CD4-positive, alpha-beta memory T cell (primary cell): Measurements from ENCODE around the gene C1orf146. TPM values are rescaled to one million over a fixed set of nuclear protein-coding genes. Genes with fewer than 3 reads are reported as not detected.
A peak's percentile ranks its signal among the peaks of the same experiment; 100 is the strongest.

ENCODE experiments used
- CTCF ChIA-PET: fragments of 350-600 bp; sonication (Branson Sonifier 250); formaldehyde crosslinking; loops from one replicate; lab custom pipeline; 2021; ENCODE audit warnings: inconsistent platforms; ENCODE audit not compliant: partially characterized antibody; lab: Charles Lee
- POLR2A ChIA-PET: fragments of 350-600 bp; sonication (Branson Sonifier 250); formaldehyde crosslinking; loops from one replicate; lab custom pipeline; 2021; ENCODE audit not compliant: partially characterized antibody; lab: Charles Lee
- DNase-seq, 5 donors: peaks; one replicate each; pipeline versions ENCODE4 v3.0.0 to v3.0.0-alpha.2; 2020 to 2022; ENCODE audit warnings: mixed read lengths in 1 of 5
- H3K27ac ChIP-seq: one replicate; pipeline ENCODE4 v1.7.0; 2013; ENCODE audit warnings: low read depth, low read length
- H3K27me3 ChIP-seq: 2 replicates; pipeline ENCODE4 v1.7.0; 2013; ENCODE audit warnings: mild to moderate bottlenecking, low read length, moderate library complexity; ENCODE audit not compliant: insufficient read depth
- H3K36me3 ChIP-seq: 2 replicates; pipeline ENCODE4 v1.7.0; 2013; ENCODE audit warnings: mild to moderate bottlenecking, low read length, moderate library complexity; ENCODE audit not compliant: insufficient read depth
- H3K4me1 ChIP-seq: 2 replicates; pipeline ENCODE4 v1.7.0; 2013; ENCODE audit warnings: mild to moderate bottlenecking, low read length, moderate library complexity; ENCODE audit not compliant: insufficient read depth
- H3K4me3 ChIP-seq, 2 donors: one replicate each; pipeline ENCODE4 v1.7.0; 2013; ENCODE audit warnings: low read length in 2 of 2, mild to moderate bottlenecking in 1 of 2
- H3K9me3 ChIP-seq, 2 donors: one replicate each; pipeline ENCODE4 v1.7.0; 2013; ENCODE audit warnings: low read length in 2 of 2, control low read depth in 1 of 2; ENCODE audit not compliant: control insufficient read depth in 1 of 2
- H3K27ac Mint-ChIP-seq, 7 donors: one replicate each; pipeline ENCODE4 v1.8.0; 2020 to 2021; ENCODE audit warnings: mixed read lengths in 7 of 7, mild to moderate bottlenecking in 6 of 7, inconsistent platforms in 3 of 7, moderate library complexity in 3 of 7
- H3K27me3 Mint-ChIP-seq, 2 donors: one replicate each; pipeline ENCODE4 v1.8.0; 2020 to 2021; ENCODE audit warnings: mixed read lengths in 2 of 2
- H3K36me3 Mint-ChIP-seq, 2 donors: one replicate each; pipeline ENCODE4 v1.8.0; 2020 to 2021; ENCODE audit warnings: mixed read lengths in 2 of 2, inconsistent platforms in 1 of 2, mild to moderate bottlenecking in 1 of 2
- H3K4me1 Mint-ChIP-seq, 4 donors: one replicate each; pipeline ENCODE4 v1.8.0; 2020 to 2021; ENCODE audit warnings: mixed read lengths in 4 of 4, mild to moderate bottlenecking in 1 of 4
- H3K4me3 Mint-ChIP-seq, 8 donors: one replicate each; pipeline ENCODE4 v1.8.0; 2020 to 2021; ENCODE audit warnings: mixed read lengths in 8 of 8, mild to moderate bottlenecking in 7 of 8, moderate library complexity in 6 of 8, inconsistent platforms in 3 of 8
- H3K9me3 Mint-ChIP-seq, 8 donors: one replicate each; pipeline ENCODE4 v1.8.0; 2020 to 2021; ENCODE audit warnings: mixed read lengths in 8 of 8, mild to moderate bottlenecking in 5 of 8, inconsistent platforms in 3 of 8, moderate library complexity in 1 of 8
- intact Hi-C: fragments of 100-400 bp; cut with micrococcal nuclease; formaldehyde crosslinking; loops from one replicate; pipeline ENCODE4 v1.15.1; 2023
- polyA plus RNA-seq, 2 donors: library from polyadenylated mRNA; unstranded; fragments of 300-500 nt; fragmentation: Illumina TruSeq; gene quantifications; one replicate each; pipeline ENCODE4 v1.2.3, GENCODE V29; 2021
- total RNA-seq, 2 experiments: library from RNA; stranded (reverse); gene quantifications; one replicate each; pipeline ENCODE4 v1.2.3, GENCODE V29; 2021

The C1orf146 gene
- total and polyA plus RNA-seq, 4 experiments from 2014 or later: not detected

GRCh38 chr1:92192246-92192645 is 25.5 kb upstream of the C1orf146 start:
- intact Hi-C loops: no loop called here
- Mint-ChIP-seq H3K27me3 (no peaks in the 10 kb centered on the region), H3K9me3 (peaks cover 0 to 2% (median 0%) of the 10 kb centered on the region in 8 donors), H3K4me3 (no peak overlapping the region), H3K4me1 (peaks cover 0 to 5% (median 1%) of the 10 kb centered on the region in 4 donors), H3K27ac (no peak overlapping the region), H3K36me3 (no peaks in the 10 kb centered on the region)
- Histone ChIP-seq H3K4me1 (no peaks in the 10 kb centered on the region), H3K27me3 (no peaks in the 10 kb centered on the region), H3K36me3 (no peaks in the 10 kb centered on the region), H3K27ac (no peak overlapping the region), H3K4me3 (no peak overlapping the region), H3K9me3 (no peaks in the 10 kb centered on the region)
- ChIA-PET CTCF (no interaction called here), POLR2A (no interaction called here)
- DNase-seq: no peak

GRCh38 chr1:92194511-92194910 is 23.2 kb upstream of the C1orf146 start:
- Histone ChIP-seq H3K36me3 (no peaks in the 10 kb centered on the region), H3K4me1 (no peaks in the 10 kb centered on the region), H3K27ac (no peak overlapping the region), H3K4me3 (no peak overlapping the region), H3K9me3 (no peaks in the 10 kb centered on the region), H3K27me3 (no peaks in the 10 kb centered on the region)
- no peaks in the 10 kb centered on the region for H3K27me3 Mint-ChIP-seq
- H3K9me3 Mint-ChIP-seq: no peaks in the 10 kb centered on the region
- intact Hi-C loops: no loop called here
- H3K36me3 Mint-ChIP-seq: no peaks in the 10 kb centered on the region
- no peak overlapping the region for H3K27ac Mint-ChIP-seq
- ChIA-PET POLR2A (no interaction called here), CTCF (interaction anchor here (0.7 kb wide), 1 partner anchor 242 kb away, joined by 3 read pairs; no protein-coding TSS in a partner anchor)
- DNase-seq: no peak
- peaks cover 0 to 3% (median 1%) of the 10 kb centered on the region in 4 donors for H3K4me1 Mint-ChIP-seq
- H3K4me3 Mint-ChIP-seq: no peak overlapping the region

GRCh38 chr1:92201973-92202372 is 15.7 kb upstream of the C1orf146 start:
- peaks cover 6% of the 10 kb centered on the region for H3K4me1 ChIP-seq
- Mint-ChIP-seq H3K27me3 (no peaks in the 10 kb centered on the region), H3K27ac (peak overlapping the region in 5 of 7 donors; percentile 7 to 75 (median 17)), H3K36me3 (no peaks in the 10 kb centered on the region), H3K9me3 (peaks cover 0 to 6% (median 0%) of the 10 kb centered on the region in 8 donors), H3K4me1 (peaks cover 6 to 17% (median 9%) of the 10 kb centered on the region in 4 donors), H3K4me3 (peak overlapping the region in 4 of 8 donors; percentile 0 to 24 (median 13))
- H3K9me3 ChIP-seq: no peaks in the 10 kb centered on the region
- H3K27me3 ChIP-seq: no peaks in the 10 kb centered on the region
- no peak overlapping the region for H3K27ac ChIP-seq
- DNase-seq: peak in 3 of 5 donors; percentile 0 to 4 (median 2)
- CTCF ChIA-PET: no interaction called here
- no peaks in the 10 kb centered on the region for H3K36me3 ChIP-seq
- intact Hi-C loops: no loop called here
- POLR2A ChIA-PET: no interaction called here
- no peak overlapping the region for H3K4me3 ChIP-seq

GRCh38 chr1:92203105-92203504 is 14.6 kb upstream of the C1orf146 start:
- Histone ChIP-seq H3K27ac (no peak overlapping the region), H3K9me3 (no peaks in the 10 kb centered on the region), H3K36me3 (no peaks in the 10 kb centered on the region), H3K27me3 (no peaks in the 10 kb centered on the region), H3K4me3 (no peak overlapping the region), H3K4me1 (peaks cover 6% of the 10 kb centered on the region)
- ChIA-PET POLR2A (no interaction called here), CTCF (no interaction called here)
- no peak for DNase-seq
- Mint-ChIP-seq H3K27ac (peak overlapping the region in 3 of 7 donors; percentile 26 to 59 (median 28)), H3K4me3 (no peak overlapping the region), H3K36me3 (no peaks in the 10 kb centered on the region), H3K27me3 (no peaks in the 10 kb centered on the region), H3K4me1 (peaks cover 6 to 17% (median 9%) of the 10 kb centered on the region in 4 donors), H3K9me3 (peaks cover 0 to 6% (median 1%) of the 10 kb centered on the region in 8 donors)
- intact Hi-C loops: no loop called here

- Mint-ChIP-seq H3K9me3 (peaks cover 0 to 7% (median 0%) of the 10 kb centered on the region in 8 donors), H3K27me3 (peaks cover 1% of the 10 kb centered on the region in 2 donors), H3K4me1 (peaks cover 0 to 14% (median 11%) of the 10 kb centered on the region in 4 donors), H3K4me3 (peak overlapping the region in 1 of 8 donors; percentile 27), H3K36me3 (no peaks in the 10 kb centered on the region), H3K27ac (no peak overlapping the region)
- ChIA-PET POLR2A (no interaction called here), CTCF (interaction anchor here (1.2 kb wide), 1 partner anchor 213 kb away, joined by 4 read pairs; no protein-coding TSS in a partner anchor)
- intact Hi-C loops: no loop called here
- H3K27ac ChIP-seq: no peak overlapping the region
- H3K27me3 ChIP-seq: no peaks in the 10 kb centered on the region
- no peak for DNase-seq
- H3K4me1 ChIP-seq: peaks cover 5% of the 10 kb centered on the region
- H3K4me3 ChIP-seq: no peak overlapping the region
- H3K36me3 ChIP-seq: no peaks in the 10 kb centered on the region
- H3K9me3 ChIP-seq: no peaks in the 10 kb centered on the region
These were observed 7.0 kb upstream of the C1orf146 start for GRCh38 chr1:92210701-92211100.

- POLR2A ChIA-PET: interaction anchor here (0.5 kb wide), 1 partner anchor 20 kb away, joined by 3 read pairs; no protein-coding TSS in a partner anchor
- peaks cover 5% of the 10 kb centered on the region for H3K4me1 ChIP-seq
- H3K9me3 ChIP-seq: no peaks in the 10 kb centered on the region
- intact Hi-C loops: no loop called here
- H3K27ac ChIP-seq: no peak overlapping the region
- H3K4me3 ChIP-seq: no peak overlapping the region
- Mint-ChIP-seq H3K36me3 (no peaks in the 10 kb centered on the region), H3K4me1 (peaks cover 0 to 14% (median 11%) of the 10 kb centered on the region in 4 donors), H3K27ac (no peak overlapping the region), H3K4me3 (no peak overlapping the region), H3K9me3 (peaks cover 0 to 7% (median 0%) of the 10 kb centered on the region in 8 donors), H3K27me3 (peaks cover 1% of the 10 kb centered on the region in 2 donors)
- no peaks in the 10 kb centered on the region for H3K27me3 ChIP-seq
- CTCF ChIA-PET: interaction anchor here (1.2 kb wide), 1 partner anchor 214 kb away, joined by 4 read pairs; no protein-coding TSS in a partner anchor
- no peaks in the 10 kb centered on the region for H3K36me3 ChIP-seq
- no peak for DNase-seq
These were observed 6.5 kb upstream of the C1orf146 start for GRCh38 chr1:92211166-92211565.

- no peaks in the 10 kb centered on the region for H3K4me1 ChIP-seq
- H3K27me3 Mint-ChIP-seq: peaks cover 0 to 4% of the 10 kb centered on the region in 2 donors
- no peaks in the 10 kb centered on the region for H3K9me3 ChIP-seq
- CTCF ChIA-PET: interaction anchor here (0.6 kb wide), 1 partner anchor 1522 kb away, joined by 4 read pairs; no protein-coding TSS in a partner anchor
- H3K36me3 ChIP-seq: no peaks in the 10 kb centered on the region
- POLR2A ChIA-PET: interaction anchor here (0.5 kb wide), 1 partner anchor 78 kb away, joined by 3 read pairs; no protein-coding TSS in a partner anchor
- no peak overlapping the region for H3K4me3 ChIP-seq
- no peak overlapping the region for H3K4me3 Mint-ChIP-seq
- H3K4me1 Mint-ChIP-seq: no peaks in the 10 kb centered on the region
- peaks cover 0 to 3% (median 0%) of the 10 kb centered on the region in 8 donors for H3K9me3 Mint-ChIP-seq
- no peaks in the 10 kb centered on the region for H3K27me3 ChIP-seq
- DNase-seq: no peak
- peak overlapping the region in 1 of 7 donors; percentile 25 for H3K27ac Mint-ChIP-seq
- no peaks in the 10 kb centered on the region for H3K36me3 Mint-ChIP-seq
- no peak overlapping the region for H3K27ac ChIP-seq
- intact Hi-C loops: no loop called here
These were observed 844 bp downstream of the C1orf146 start for GRCh38 chr1:92218559-92218958.
